ENCODE measurements around the gene CREB1. TPM values are rescaled to one million over a fixed set of nuclear protein-coding genes. Genes with fewer than 3 reads are reported as not detected.

The CREB1 gene
- total and polyA plus RNA-seq, 10 of the 15 experiments (the other 5 are each of a cell fraction or from before 2014, with no cell fraction given) = 13.4 to 76.9 (median 39.5) TPM

DNA sequence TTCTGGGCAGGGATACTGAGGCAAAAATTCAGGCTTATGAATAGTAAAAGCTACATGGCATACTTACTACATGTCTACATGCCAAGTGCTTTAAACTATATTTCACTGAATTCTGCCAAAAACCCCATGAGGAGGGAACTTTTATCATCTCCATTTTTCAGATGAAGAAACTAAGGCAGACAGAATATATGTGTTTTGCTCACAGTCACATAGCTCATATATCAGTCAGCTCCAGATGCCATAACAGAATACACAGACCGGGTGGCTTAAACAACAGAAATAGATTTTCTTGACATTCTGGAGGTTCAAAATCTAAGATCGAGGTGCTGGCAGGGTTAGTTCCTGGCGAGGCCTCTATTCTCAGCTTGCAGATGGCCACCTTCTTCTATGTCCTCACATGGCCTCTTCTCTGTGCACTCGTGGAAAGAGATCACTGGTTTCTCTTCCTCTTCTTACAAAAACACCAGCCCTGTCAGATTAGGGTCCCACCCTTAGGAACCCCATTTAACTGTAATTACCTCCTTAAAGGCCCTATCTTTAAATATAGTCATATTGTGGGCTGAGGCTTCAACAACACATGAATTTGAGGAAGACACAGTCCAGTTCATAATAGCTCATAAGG is 27.1 kb upstream of the CREB1 start (continued):
- TF ChIP-seq ZNF217 (IDR thresholded peaks at IDR 0.05) (no peak), FOXM1 (IDR thresholded peaks at IDR 0.05; ENCODE audit: low read depth, low read length) (no peak), TAF1 (IDR thresholded peaks at IDR 0.05; ENCODE audit: borderline replicate concordance, low read depth, low read length) (no peak), EGR1 (IDR thresholded peaks at IDR 0.05; ENCODE audit: borderline replicate concordance in 1 of 2, low read depth in 2 of 2, low read length in 2 of 2) (no peak), GATAD2B (conservative IDR thresholded peaks at IDR 0.05; ENCODE audit: low read depth) (no peak; the same call in 1 of the 2 replicates), SUZ12 (IDR thresholded peaks at IDR 0.05; ENCODE audit: unreplicated experiment) (no peak), SPI1 (IDR thresholded peaks at IDR 0.05; ENCODE audit: borderline replicate concordance, insufficient read depth, low read depth, low read length) (peak; percentile 88), CHD1 (IDR thresholded peaks at IDR 0.05; ENCODE audit: low read depth, low read length) (no peak), RAD21 (IDR thresholded peaks at IDR 0.05; ENCODE audit: insufficient read depth, low read depth, low read length) (no peak), SP1 (IDR thresholded peaks at IDR 0.05; ENCODE audit: low read depth, low read length) (no peak), ZSCAN29 (IDR thresholded peaks at IDR 0.05) (no peak), RELA (IDR thresholded peaks at IDR 0.05; ENCODE audit: borderline replicate concordance, partially characterized antibody) (no peak)
- TF ChIP-seq, protein P1, sequence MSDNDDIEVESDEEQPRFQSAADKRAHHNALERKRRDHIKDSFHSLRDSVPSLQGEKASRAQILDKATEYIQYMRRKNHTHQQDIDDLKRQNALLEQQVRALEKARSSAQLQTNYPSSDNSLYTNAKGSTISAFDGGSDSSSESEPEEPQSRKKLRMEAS (IDR thresholded peaks at IDR 0.05; ENCODE audit: low read depth, low read length) = peak; percentile 60; the same call in 1 of the 2 replicates
- TF ChIP-seq, protein P2, sequence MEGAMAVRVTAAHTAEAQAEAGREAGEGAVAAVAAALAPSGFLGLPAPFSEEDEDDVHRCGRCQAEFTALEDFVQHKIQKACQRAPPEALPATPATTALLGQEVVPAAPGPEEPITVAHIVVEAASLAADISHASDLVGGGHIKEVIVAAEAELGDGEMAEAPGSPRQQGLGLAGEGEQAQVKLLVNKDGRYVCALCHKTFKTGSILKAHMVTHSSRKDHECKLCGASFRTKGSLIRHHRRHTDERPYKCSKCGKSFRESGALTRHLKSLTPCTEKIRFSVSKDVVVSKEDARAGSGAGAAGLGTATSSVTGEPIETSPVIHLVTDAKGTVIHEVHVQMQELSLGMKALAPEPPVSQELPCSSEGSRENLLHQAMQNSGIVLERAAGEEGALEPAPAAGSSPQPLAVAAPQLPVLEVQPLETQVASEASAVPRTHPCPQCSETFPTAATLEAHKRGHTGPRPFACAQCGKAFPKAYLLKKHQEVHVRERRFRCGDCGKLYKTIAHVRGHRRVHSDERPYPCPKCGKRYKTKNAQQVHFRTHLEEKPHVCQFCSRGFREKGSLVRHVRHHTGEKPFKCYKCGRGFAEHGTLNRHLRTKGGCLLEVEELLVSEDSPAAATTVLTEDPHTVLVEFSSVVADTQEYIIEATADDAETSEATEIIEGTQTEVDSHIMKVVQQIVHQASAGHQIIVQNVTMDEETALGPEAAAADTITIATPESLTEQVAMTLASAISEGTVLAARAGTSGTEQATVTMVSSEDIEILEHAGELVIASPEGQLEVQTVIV (IDR thresholded peaks at IDR 0.05; ENCODE audit: borderline replicate concordance, partially characterized antibody) = no peak
- TF ChIP-seq, protein P3, sequence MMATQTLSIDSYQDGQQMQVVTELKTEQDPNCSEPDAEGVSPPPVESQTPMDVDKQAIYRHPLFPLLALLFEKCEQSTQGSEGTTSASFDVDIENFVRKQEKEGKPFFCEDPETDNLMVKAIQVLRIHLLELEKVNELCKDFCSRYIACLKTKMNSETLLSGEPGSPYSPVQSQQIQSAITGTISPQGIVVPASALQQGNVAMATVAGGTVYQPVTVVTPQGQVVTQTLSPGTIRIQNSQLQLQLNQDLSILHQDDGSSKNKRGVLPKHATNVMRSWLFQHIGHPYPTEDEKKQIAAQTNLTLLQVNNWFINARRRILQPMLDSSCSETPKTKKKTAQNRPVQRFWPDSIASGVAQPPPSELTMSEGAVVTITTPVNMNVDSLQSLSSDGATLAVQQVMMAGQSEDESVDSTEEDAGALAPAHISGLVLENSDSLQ (IDR thresholded peaks at IDR 0.05) = no peak
